Left cardiac atrium (tissue), 4 donors: Measurements from ENCODE around the gene CHST11. TPM values are rescaled to one million over a fixed set of nuclear protein-coding genes. Genes with fewer than 3 reads are reported as not detected.
A peak's percentile ranks its signal among the peaks of the same experiment; 100 is the strongest.
"Not testable (repeated sequence)": the region's sequence is repeated elsewhere in the genome, so short reads cannot be mapped to it uniquely, and the experiment has no call there.

Experiments
- ATAC-seq, 2 donors: fragments of 200-7000 bp; cut with Tn5 transposase; one replicate each; pipeline ENCODE4 v1.9.1; 2020; ENCODE audit warnings: mild to moderate bottlenecking in 2 of 2, moderate library complexity in 2 of 2
- DNase-seq: peaks from one replicate; pipeline ENCODE4 v3.0.0-alpha.2; 2020
- intact Hi-C, 2 donors: fragments of 100-400 bp; cut with DNase I; formaldehyde crosslinking; loops; one replicate each; pipeline versions ENCODE4 v1.14.1 to v1.15.1; 2022 to 2023
- total RNA-seq, 2 donors: library from RNA; stranded (reverse); fragmentation: NEBNext Ultra II Directional; extraction: Animal tissue kit (Norgen Biotek cat#: 25700); gene quantifications; one replicate each; pipeline ENCODE4 v1.2.1, GENCODE V29; 2021
- donor health status: DM: no; HTN: yes; CAD: no.
- donor health status: DM: no; HTN: yes; CAD: no; lungs with severe emphysema.
- donor health status: DM: yes; HTN: yes; CAD: no.
- donor health status: Dilated cardiomyopathy.

Gene CHST11
- total RNA-seq, 2 donors from 2014 or later: 12.9 to 17.7 TPM

DNA sequence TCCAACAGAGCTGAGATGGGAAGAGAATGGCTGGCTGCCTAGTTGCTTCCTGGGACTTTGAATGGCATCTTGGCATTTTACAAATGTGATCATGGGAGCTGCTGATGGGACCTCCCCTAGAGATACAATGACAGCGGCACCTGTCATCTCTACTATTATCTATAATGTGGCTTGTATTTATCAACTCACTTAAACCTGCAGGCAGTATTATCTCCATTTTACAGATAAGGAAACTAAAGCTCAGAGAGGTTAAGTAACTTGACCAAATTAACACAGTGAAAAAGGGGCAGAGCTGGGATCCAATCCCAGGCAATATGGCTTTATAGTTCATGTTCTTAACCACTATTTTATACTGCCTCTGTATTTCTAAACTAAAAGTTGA lies 111.7 kb downstream of the CHST11 start:
- DNase-seq (no peak), ATAC-seq (no peak)
- intact Hi-C loops: no loop called here

DNA sequence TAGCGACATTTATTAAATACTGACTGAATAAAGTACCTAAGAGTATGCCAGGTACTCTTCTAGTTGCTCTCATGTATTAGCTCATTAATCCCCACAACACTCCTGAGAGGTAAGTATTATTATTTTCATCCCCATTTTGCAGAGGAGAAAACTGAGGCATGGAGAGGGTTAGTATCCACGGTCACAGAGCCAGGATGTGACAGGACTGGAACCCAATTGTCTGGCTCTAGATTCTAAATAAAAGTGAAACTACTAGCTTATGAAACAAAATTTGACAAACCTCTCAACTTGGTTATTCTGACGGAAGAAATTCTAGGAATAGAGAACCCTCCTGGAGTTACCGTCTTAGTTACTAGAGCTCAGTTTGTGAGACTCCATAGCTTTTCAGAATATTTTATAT lies 112.2 kb downstream of the CHST11 start:
- DNase-seq (no peak), ATAC-seq (no peak)
- intact Hi-C loops: no loop called here

DNA sequence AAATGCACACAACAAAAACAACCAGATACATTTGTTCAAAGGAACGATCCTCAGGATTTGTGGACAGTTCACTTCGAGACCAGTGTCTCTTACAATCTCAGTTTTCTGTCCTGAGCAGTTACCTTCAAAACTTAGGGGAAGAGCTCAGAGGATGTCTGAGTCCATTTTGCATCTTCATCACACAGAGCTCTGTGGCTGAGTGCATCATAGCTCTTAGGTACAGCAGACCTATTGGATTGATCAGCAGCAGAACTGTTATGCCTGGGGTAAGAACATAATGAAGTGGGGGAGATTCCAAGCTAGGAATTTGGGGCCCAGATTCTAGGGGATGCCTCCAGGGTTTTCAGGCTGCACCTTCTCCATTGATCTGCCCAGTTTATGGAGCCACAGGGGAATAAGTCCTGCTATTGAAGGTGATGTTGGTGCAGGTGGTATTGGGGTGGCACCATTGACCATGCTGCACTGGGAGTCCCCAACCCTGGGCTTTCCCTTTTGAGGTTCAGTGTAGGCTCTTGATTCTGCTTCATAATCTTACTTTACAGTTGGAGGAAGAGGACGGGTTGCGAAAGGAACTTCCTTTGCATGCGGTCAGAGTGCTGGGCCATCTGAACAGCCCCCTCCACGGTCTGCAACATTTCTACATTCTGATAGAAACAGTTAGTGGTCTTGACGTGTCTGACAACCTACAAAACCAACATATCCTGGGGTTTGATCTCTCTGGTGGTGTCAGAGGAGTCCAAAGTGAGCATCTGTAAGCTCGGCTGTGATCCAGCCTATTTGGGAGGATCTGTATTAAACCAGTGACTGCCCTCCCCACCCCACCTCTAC lies 112.8 kb downstream of the CHST11 start:
- ATAC-seq: peak; percentile 49 to 65
- intact Hi-C loops: no loop called here
- no peak for DNase-seq

DNA sequence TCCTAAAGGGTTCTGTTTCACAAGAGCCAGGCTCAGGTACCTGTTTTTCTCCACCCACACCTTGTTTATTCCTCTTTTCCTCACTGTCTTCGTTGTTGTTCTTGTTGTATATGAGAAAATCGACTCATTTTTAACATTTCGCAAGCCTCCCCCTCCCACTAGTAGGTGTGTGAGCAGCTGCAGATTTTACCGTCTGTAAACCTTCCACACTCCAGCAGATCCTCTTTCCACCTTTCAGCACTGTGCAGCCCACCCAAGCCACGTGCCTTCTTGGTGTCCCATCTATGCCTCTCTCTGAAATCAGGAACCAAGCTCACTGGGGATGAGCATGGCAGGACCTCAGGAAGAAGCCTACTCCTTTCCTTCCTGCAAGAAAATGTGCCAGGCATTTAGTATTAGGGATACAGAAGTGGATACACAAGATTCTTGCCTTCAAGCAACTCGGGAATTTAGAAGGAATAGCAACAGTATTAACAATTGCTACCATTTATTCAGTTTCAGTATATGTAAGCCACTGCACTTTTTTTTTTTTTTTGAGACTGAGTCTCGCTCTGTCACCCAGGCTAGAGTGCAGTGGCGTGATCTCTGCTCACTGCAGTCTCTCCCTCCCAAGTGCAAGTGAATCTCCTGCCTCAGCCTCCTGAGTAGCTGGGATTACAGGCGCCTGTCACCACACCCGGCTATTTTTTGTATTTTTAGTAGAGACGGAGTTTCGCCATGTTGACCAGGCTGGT lies 113.6 kb downstream of the CHST11 start:
- ATAC-seq: no peak
- no peak for DNase-seq
- intact Hi-C loops: no loop called here

DNA sequence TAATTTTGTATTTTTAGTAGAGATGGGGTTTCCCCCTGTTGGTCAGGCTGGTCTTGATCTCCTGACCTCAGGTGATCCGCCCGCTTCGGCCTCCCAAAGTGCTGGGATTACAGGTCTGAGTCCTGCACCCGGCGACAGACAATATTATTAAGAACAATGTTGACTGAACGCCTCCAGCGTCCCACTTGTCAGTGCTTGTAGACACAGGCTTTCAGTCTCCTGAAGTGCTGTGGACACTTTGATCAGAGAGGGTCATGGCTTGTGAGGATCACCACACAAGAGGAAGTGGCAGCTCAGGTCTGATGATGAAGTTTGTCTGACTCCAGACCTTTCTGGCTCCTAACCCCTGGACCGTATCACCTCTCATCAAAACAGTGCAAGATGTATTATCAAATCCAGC lies 114.6 kb downstream of the CHST11 start:
- no peak for DNase-seq
- no peak for ATAC-seq
- intact Hi-C loops: no loop called here

DNA sequence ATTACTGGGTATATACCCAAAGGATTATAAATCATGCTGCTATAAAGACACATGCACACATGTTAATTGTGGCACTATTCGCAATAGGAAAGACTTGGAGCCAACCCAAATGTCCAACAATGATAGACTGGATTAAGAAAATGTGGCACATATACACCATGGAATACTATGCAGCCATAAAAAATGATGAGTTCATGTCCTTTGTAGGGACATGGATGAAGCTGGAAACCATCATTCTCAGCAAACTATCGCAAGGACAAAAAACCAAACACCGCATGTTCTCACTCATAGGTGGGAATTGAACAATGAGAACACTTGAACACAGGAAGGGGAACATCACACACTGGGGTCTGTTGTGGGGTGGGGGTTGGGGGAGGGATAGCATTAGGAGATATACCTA lies 117.6 kb downstream of the CHST11 start:
- DNase-seq, intact Hi-C loops, ATAC-seq: not testable (repeated sequence)

DNA sequence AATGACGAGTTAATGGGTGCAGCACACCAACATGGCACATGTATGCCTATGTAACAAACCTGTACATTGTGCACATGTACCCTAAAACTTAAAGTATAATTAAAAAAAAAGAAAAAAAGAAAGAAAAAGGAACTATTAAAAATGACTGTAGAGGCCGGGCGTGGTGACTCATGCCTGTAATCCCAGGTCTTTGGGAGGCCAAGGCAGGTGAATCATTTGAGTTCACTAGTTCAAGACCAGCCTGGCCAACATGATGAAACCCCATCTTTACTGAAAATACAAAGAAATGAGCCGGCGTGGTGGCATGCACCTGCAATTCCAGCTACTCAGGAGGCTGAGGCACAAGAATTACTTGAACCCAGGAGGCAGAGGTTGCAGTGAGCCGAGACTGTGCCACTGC lies 118.0 kb downstream of the CHST11 start:
- ATAC-seq, DNase-seq, intact Hi-C loops: not testable (repeated sequence)

DNA sequence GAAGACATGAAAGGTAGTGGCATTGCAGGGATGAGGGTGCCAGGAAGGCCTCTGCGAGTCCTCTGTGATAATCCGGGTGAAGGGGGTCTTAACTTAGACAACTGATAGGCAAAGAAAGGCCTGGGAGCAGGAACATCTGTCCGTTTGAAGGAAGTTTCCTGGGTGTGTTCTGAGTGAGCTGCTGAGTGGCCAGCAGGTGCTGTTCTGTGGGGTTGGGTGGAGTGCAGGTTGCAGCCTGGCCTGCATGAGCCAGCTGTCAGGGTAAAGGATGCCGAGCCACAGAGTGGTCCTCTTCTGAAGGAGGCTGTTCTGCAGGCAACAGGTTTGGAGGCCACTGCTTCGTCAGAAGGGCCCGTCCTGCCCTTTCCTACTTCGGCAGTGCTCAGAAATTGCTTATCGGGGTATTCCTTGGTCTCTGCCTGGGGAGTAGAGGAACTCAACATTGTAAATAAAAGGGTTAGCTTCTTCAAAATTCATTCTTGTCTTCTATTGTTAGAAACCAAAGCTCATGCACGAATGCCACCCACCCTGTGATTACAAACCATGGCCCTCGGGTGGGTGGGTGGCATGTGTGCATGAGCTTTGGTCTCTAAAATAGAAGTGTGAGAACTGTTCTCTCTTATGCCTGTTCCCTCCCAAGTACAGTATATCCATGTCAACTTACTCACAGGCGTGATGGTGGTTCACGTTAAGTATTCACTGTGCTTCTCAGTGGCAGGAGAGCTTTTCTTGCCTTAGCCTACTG lies 118.9 kb downstream of the CHST11 start:
- intact Hi-C loops: no loop called here
- ATAC-seq (no peak), DNase-seq (no peak)

DNA sequence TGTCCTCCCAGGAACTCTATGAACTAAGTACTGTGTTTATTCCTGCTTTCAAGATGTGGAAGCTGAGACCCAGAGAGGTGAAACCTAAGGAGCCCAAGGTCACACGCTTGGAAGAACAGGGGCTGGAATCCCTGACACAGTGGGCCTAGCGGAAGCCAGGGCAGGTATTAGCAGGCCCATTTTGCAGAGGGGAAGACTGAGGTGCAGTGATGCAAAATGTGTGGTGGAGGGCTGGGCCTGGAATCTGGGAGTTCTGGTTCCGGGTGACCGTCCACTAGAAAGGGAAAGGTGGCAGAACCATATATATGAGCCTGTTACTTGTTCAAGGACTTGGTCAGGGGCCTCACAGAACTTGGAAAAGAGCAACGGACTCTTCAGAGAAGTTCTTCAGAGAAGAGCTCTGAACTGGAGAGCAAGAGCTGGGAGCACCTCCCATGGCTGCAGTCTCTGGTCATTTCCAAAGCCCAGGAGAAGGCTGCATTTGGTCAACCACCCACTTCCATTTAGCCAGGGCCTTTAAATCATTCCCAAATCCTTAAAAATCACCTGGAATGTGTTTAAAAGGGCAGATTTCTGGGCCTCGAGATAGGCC lies 119.5 kb downstream of the CHST11 start:
- ATAC-seq: no peak

DNA sequence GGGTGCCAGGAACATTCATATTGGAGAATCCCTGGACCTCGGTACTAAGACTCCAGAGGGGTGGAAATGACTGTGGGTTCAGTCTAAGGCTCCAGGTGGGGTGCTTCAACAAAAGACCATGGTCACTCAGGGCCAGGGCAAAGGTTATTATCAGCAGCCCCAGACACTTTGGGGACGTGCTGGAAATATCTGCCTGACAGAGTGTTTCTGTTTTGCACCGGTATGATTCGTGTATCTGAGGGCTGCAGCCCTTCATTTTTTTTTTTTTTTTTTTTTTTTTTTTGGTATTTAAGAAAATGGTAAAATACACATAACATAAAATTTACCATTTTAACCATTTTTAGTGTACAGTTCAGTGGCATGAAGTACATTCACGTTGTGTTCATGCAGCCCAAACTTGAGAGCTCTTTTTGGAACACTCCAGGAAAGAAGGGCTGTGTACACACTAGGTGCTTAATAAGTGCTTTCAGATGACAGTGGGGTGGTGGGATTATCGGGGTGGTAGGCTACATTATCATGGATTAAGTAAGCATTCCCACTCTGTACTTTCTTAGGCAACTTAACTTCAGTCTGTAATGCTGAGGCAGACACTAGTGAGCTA lies 120.3 kb downstream of the CHST11 start:
- intact Hi-C loops: no loop called here
- no peak for DNase-seq
- ATAC-seq: no peak

More for the DNA sequence above, 119.5 kb downstream of the CHST11 start:
- intact Hi-C loops: no loop called here
- DNase-seq: no peak

DNA sequence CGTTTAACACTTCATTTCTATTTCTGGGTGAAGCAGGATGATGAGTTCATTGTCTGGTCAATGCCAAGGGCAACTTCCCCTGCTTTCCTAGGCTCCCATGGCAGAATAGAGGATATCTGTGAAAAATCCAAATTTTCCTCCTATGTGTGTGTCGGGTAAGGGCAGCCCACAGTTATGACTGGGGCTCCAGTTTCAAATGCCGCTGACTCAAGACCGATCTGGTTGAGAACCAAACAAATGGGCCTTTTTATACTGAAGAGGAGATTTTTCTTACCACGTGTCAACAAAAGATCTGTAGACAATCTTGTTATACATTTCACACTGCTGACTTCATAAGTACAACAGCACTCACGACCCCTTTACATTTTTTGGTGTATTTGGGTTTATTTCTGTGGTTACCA lies 120.8 kb downstream of the CHST11 start:
- DNase-seq (no peak), ATAC-seq (peak; percentile 38 to 79)
- intact Hi-C loops: no loop called here

DNA sequence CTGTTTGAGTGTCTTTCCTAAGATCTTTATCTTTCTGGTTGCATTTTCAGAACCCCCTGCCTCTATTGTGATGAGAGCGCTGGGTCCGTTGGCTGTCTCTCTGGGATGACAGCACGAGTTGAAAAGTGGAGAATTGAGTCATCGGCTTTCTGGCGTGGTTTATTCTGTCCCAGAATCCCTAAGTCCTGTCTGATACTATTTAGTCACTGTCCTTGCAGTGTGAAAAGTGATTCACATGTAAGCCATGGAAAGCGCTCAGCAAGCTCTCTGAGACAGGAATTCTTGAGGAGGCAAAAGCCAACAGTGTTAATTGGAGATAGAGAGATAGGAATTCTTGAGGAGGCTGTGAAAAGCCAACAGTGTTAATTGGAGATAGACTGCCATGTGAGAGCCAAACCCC lies 121.7 kb downstream of the CHST11 start:
- intact Hi-C loops: no loop called here
- DNase-seq: no peak
- peak; percentile 53 to 79 for ATAC-seq

DNA sequence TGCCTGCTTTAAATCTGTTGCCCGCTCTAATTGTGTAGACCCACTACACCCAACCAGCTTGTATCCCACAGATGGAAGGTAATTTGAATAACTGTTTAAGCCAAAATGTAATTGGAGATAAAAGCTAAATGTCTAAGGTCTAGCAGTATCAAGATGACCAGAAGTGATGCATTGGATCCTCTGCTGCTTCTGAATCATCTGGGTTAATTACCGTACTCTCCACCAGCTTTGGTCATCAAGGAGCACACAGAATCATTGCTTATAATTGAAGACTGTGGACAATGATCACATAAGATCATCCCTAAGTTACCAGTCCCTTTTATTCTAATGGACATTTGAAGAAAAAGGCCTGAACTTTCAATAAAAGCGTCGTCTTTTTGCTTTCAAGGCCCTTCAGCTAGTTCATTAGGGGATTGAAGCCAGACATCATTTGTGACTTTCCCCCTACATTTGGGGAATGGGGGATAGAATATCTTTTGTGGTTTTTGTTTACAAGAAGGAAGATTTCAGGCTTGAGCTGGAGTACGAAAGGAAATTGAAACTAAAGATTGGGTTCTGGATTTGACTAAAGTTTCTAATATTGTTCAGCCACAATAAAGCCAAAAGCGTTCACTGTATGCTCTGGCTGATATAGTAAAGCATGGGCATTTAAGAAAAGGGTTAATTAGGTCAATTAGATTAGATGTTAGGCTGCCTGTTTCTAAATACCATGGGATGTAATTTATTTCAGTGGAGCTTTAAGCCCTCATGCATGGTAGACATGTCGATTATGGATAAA lies 123.2 kb downstream of the CHST11 start:
- DNase-seq (no peak), ATAC-seq (no peak)
- intact Hi-C loops: no loop called here

DNA sequence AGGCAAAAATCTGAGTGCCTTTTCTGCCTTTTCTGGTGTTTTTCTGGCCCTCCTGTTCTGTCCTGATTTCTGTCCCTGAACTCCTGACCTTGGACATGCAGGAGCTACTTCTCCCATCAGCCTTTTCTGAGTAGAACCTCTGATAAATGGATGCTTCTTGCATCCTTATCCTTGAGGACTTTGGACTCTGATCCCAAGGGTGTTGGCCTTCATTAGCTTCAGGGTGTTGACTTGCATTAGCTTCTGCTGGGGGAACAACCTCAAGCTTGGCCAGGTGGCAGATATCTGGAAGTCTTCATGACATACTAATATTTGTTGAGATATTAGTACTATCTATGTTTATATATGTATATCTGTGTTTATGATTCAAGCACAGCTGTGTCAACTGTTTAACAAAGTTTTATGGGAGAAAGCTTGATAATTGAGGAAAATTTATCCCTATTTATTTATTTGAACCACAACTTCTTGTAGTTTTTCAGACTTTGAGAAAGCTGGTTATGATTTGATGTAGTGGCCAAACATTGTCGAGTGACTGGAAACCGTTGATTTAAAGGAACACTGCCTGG lies 124.3 kb downstream of the CHST11 start:
- intact Hi-C loops: no loop called here
- no peak for ATAC-seq

DNA sequence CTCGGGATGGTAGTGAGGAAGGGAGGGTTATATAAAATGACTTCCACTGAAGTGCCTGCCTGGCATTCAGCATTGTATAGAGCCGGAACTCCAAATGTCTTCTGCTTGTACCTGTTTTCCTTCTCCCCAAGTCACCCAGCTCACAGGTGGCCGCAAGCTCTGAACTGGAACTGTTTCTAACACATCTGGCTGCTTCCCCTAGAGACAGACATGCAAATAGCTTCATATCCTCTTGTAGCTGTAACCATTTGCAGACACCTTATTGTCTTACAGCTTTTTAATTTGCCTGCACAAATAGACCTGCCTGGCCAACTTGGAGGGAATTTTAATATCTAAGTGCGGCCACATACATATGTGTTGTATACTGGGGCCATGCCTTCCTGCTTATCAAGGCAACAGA lies 126.0 kb downstream of the CHST11 start:
- no peak for DNase-seq
- intact Hi-C loops: no loop called here
- ATAC-seq: no peak

More for the DNA sequence above, 124.3 kb downstream of the CHST11 start:
- no peak for DNase-seq

DNA sequence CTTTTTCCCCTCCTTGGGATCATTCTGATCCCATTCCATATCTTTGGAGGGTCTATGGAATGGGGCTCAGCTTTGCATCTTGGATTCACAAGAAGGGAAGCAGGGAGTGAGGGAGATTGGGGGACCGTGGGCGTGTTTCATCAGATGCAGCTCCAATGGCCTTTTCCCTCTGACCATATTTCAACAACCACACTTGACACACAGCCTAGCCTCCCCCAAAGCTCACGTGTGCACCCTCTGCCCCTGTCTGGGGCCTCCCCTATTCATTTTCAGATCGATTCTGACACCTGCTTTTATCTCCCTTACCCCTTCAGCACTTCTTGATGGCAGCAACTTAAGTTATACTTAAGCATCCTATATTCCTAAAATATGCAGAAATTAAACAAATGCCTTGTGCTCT lies 126.6 kb downstream of the CHST11 start:
- intact Hi-C loops: no loop called here
- ATAC-seq: no peak

DNA sequence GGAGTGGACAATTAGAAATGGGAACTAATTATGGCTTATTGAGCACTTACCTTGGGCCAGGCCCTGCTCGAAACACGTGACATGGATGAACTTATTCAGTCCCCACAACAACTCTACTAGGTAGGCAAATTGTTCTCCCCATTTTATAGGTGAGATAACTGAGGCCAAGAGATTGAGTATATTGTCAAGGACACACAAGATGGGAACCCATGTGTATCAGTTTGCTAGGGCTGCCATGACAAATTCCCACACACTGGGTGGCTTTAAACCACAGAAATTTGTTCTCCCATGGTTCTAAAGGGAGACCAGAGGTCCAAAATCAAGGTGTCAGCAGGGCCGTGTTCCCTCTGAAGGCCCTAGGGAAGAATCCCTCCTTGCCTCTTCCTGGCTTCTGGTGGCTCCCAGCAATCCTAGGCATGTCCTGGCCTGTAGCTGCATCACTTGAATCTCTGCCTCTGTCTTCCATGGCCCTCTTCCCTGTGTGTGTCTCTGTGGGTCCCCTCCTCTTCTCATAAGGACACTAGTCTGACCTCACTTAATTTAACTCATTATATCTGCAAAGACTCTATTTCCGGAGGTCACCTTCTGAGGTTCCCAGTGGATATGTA lies 128.8 kb downstream of the CHST11 start:
- DNase-seq (no peak), ATAC-seq (no peak)
- intact Hi-C loops: no loop called here

More for the DNA sequence above, 126.6 kb downstream of the CHST11 start:
- no peak for DNase-seq
